Testis (tissue), 2 donors: ENCODE results near the gene KLRC4.

Experiments
- CTCF ChIP-seq, 3 experiments: fragments of 450-650 bp in 2 of 3; fragments of 200-600 bp in 1 of 3; sonication (generic) in 1 of 3; IDR thresholded peaks; one replicate each; pipeline ENCODE4 v1.5.1; 2016 to 2019; ENCODE audit warnings: antibody characterized with exemption in 3 of 3, mild to moderate bottlenecking in 2 of 3, moderate library complexity in 1 of 3
- POLR2A ChIP-seq: fragments of 450-650 bp; IDR thresholded peaks from one replicate; pipeline ENCODE4 v1.6.1; 2017; ENCODE audit warnings: antibody characterized with exemption, mild to moderate bottlenecking, moderate library complexity

GRCh38 chr12:10393291-10393690, 16.3 kb downstream of the KLRC4 start:
- TF ChIP-seq CTCF (IDR thresholded peaks at IDR 0.05): no peak
- TF ChIP-seq POLR2A: no peak
